HG02970 (cell line): ENCODE data around the gene PEMT.

Source experiments
- ATAC-seq: cut with Tn5 transposase; IDR thresholded peaks from one replicate; pipeline ENCODE4 v1.9.1; 2021; ENCODE audit warnings: mild to moderate bottlenecking, moderate library complexity, moderate number of reproducible peaks; ENCODE audit not compliant: unreplicated experiment, low FRiP score

The PEMT gene

GRCh38 chr17:17538417-17539391 lies 52.8 kb downstream of the PEMT start:
- ATAC-seq, result no peak

GRCh38 chr17:17537311-17538099 lies 54.0 kb downstream of the PEMT start:
- no peak for ATAC-seq

- ATAC-seq, result no peak
These were observed 54.8 kb downstream of the PEMT start for GRCh38 chr17:17536702-17537101.

- ATAC-seq, result no peak
These were observed 55.6 kb downstream of the PEMT start for GRCh38 chr17:17535957-17536356.

DNA sequence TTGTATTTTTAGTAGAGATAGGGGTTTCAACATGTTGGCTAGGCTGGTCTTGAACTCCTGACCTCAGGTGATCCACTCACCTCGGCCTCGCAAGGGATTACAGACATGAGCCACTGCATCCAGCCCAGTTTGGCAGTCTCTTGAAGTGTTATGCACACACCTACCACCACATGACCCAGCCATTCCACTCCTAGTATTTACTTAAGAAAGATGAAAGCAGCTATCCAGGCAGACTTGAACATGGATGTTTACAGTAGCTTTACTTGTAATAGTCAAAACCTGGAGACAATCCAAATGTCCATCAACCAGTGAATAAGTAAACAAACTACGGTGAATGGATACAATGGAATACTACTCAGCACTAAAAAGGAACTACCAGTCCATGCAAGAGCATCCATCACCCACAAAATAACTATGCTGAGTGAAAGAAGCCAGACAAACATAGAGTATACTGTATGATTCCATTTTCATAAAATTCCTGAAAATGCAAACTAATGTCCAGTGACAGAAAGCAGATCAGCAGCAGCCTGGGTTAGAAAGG lies 57.5 kb downstream of the PEMT start:
- no peak for ATAC-seq

DNA sequence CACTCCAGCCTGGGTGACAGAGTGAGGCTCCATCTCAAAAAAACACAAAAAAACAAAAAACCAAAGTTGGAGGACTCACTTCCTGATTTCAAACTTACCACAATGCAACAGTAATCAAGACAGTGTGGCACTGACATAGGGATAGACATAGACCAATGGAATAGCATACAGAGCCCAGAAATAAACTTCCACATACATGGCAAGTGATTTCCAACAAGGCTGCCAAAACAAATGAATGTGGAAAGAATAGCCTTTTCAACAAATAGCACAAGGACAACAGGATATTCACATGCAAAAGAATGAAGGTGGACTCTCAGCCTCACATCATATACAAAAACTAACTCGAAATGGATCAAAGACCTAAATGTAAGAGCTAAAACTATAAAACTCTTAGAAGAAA lies 58.5 kb downstream of the PEMT start:
- no peak for ATAC-seq

DNA sequence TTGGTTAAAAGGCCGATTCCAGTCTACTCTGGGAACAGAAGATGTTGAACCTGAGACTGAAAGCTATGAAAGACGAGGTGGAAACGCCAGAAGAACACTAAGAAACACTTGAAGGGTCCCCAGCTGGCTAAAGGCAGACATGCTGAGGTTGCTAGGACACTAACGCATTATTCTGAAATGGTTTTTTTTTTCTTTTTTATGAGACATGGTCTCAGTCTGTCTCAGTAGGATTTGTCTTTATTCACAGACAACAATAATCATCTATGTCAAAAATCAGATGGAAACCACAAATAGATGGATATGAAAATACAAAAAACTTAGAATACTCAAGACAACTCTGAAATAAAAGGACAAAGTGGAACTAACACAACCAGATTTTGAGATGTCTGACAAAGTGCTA lies 60.4 kb downstream of the PEMT start:
- no peak for ATAC-seq

GRCh38 chr17:17528696-17529652 lies 62.5 kb downstream of the PEMT start:
- ATAC-seq, result no peak

- no peak for ATAC-seq
These were observed 63.5 kb downstream of the PEMT start for GRCh38 chr17:17527956-17528500.

DNA sequence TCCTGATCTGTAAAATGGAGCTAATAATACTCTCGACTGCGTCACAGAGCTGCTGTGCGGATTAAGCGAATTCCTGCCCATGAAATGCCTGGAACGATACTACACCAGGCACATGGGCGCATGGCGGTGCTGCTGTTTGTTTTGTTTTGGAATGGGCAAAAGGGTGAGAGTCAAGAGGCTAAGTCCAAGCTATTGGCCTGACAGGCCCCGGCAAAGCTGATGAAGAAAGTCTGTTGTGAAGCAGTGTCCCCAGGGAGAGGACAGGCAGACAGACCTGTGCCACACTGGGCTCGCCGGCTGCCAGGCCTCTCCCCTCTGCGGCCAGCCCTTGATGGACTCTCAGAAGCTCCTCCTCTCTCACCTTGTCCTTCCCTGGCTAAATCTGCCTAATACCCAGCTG lies 64.0 kb downstream of the PEMT start:
- no peak for ATAC-seq

DNA sequence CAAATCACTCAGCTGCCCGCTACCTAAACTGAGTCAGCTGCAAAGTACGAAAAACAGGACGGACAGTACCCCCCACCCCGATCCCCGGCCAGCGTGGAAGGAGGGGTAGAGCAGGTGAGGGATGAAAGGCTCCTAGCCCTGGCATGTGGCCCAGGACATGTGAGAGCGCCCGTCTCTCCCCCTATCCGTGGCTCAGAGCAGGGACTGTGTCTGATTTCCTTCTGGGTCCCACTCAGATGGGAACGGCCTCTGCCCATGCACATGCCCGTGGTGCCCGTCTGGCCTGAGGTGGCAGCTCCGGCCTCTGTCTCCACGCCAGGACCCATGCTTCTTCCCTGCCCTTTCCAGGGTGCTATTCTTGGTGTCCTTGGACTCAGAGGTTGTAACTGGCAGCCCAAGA lies 65.1 kb downstream of the PEMT start:
- ATAC-seq, result no peak

- ATAC-seq, result no peak
These were observed 65.6 kb downstream of the PEMT start for GRCh38 chr17:17525956-17526355.

- ATAC-seq, result no peak
These were observed 66.2 kb downstream of the PEMT start for GRCh38 chr17:17525311-17525710.

DNA sequence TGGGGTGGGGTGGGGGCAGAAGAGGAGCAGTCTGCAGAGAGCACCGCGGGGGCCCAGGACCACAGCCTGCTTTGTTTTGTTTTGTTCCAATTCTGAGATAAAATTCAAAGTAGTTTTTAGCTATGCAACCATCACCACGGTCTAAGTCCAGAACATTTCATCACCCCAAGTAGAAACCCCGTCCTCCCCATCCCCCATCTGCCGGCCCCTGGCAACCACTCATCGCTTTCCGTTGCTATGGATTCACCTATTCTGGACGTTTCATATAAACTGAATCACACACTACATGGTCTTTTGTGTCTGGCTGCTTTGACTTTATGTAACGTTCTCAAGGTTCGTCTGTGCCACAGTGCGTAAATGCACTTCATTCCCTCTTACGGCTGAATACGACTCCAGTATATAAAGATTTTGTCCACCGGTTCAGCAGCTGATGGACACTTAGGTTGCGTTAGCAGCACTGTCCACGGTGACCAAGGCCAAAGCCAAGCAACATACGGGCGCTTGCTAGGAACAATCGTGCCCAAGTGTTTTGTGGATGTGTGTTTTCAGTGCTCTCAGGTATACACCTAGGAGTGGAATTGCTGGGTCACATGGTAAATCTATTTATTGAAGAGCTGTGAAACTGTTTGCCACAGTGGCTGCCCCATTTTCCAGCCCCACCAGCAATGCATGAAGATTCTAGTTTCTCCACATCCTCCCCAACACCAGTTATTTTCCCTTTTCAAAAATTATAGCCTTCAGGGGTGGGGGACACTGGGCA lies 67.6 kb downstream of the PEMT start:
- no peak for ATAC-seq

DNA sequence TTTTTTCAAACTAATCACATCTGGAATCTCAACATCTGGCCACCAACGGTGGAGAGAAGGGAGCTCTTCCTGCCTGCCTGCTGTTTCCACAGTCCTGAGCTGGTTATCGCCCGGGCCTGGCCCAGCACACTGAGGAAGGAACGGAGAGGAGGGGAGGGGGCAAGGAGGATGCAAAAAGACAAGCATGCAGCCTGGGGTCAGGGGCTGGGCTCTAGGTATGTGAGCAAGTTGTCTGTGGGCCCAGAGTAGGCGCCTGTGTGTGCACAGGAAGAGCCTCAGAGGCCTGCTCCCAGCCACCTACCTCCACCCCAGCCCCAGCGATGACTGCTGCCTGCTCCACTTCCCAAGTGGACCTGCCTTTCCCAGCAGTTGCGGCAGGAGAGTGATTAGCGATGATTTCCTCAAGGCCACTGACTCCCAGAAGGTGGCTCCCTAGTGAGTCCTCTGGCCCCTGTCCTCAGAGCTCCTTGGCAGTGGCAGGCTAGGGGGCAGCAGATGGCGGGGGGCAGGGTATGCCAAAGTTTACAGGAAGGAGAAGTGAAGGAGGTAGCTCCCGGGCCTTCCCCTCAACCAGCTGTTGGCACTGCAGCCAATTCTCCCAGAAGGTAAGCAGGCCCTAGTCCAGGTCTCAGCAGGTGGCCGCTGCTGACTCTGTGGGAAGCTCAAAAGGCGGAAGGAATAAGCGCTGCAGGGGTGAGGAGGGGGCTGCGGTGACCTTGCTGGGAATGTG lies 68.3 kb downstream of the PEMT start:
- no peak for ATAC-seq

DNA sequence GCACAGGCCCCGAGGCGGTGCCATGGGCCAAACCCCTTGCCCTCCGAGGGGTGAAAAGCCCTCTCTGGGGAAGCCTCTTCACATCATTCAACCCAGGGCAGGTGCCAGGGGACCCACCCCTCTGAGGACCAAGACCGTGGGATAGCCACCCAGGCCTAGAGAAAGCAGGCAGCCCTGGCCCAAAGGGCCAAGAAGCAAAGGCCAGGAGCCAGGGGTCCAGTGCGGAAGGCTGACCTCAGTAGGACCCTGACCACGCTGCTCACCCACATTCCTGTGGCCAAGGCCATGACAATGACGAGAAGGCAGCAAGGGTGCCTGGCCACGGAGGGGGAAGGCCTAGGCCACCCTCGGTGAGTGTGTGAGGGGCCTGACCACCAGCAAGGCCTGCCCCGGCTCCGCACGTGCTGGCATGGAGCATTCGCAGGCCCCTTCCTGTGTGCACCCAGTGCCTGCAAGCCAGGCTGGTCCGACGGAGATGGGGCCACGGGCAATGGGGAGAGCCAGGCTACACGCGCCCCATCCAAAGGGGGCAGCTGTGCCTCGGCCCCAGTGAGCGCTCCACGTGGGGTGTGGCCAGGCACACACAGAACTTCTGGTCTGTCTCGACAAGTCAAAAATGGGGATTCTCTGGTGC lies 70.8 kb downstream of the PEMT start:
- no peak for ATAC-seq

DNA sequence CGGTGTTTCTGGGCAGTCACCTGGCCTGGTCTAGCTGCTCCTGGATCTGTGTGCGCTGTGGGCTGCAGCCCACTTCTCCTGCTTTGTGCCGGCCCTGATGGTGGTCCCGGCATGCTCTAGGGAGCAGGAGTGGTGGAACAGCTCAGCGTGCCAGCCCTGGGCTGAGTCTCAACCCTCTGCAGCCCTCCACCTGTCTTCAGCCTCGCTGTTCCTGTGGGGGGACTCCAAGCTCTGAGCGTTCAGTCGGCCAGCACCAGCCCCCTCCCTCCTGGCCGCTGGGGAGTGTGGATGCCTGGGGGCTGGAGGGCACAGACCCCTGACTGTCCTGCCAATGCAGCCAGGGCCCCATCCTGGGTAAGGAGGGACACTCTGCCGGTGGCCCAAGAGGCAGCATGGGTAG lies 71.6 kb downstream of the PEMT start:
- no peak for ATAC-seq

DNA sequence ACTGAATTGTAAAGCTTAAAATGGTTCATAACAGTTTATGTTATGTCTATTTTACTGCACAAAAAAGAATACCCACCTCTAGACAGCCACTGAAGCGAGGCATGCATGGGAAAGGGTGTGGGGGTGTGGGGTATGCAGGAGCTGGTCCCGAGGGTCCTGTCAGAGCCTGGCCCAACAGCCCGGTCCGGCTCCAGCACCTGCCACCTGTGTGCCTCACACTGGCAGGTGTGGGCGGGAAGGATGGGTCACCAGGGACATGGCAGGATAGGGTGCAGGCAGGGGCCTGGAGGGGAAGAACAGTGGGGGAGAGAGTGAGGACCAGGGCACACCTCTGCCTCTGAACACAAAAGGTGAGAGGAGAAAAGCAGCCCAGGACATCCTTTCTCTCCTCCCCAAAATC lies 72.6 kb downstream of the PEMT start:
- no peak for ATAC-seq
